GM12878 (cell line): ENCODE data around the gene IAPP.

Experiments used
- CBX5 ChIP-seq: sonication (generic); IDR thresholded peaks from 2 replicates; pipeline ENCODE4 v1.6.1; 2016; ENCODE audit warnings: low read depth, moderate library complexity, mild to moderate bottlenecking, inconsistent platforms
- CTCF ChIP-seq, 3 experiments: IDR thresholded peaks in 2 of 3; conservative IDR thresholded peaks in 1 of 3; 2 replicates each; pipeline ENCODE4 v1.5.1; 2011; ENCODE audit warnings: low read depth in 3 of 3, low read length in 3 of 3, mild to moderate bottlenecking in 3 of 3, control low read depth in 2 of 3, moderate library complexity in 2 of 3, inconsistent platforms in 1 of 3, mixed read lengths in 1 of 3; ENCODE audit not compliant: control insufficient read depth in 2 of 3, insufficient read depth in 1 of 3; ENCODE audit errors: extremely low read depth in 1 of 3
- E4F1 ChIP-seq: fragments of 450-650 bp; IDR thresholded peaks from 2 replicates; pipeline ENCODE4 v1.6.1; 2018; ENCODE audit warnings: borderline replicate concordance, mild to moderate bottlenecking; ENCODE audit not compliant: partially characterized antibody
- EP300 ChIP-seq, 2 experiments: fragments of 150-350 bp in 1 of 2; IDR thresholded peaks; 2 replicates each; pipeline ENCODE4 v1.6.1; 2011 to 2012; ENCODE audit warnings: low read depth in 2 of 2, low read length in 2 of 2, borderline replicate concordance in 1 of 2, improper control_type of control experiment in 1 of 2, inconsistent platforms in 1 of 2; ENCODE audit not compliant: control insufficient read depth in 1 of 2
- GABPA ChIP-seq: IDR thresholded peaks from 2 replicates; pipeline ENCODE4 v1.6.1; 2014; ENCODE audit warnings: antibody characterized with exemption, low read depth, mild to moderate bottlenecking, inconsistent platforms
- HSF1 ChIP-seq: fragments of 150-350 bp; IDR thresholded peaks from 2 replicates; pipeline ENCODE4 v1.6.1; 2014; ENCODE audit warnings: mild to moderate bottlenecking, low read depth, low read length
- POLR2AphosphoS2 ChIP-seq: IDR thresholded peaks from 2 replicates; pipeline ENCODE4 v1.6.1; 2011; ENCODE audit warnings: low read depth, mild to moderate bottlenecking, low read length, improper control_type of control experiment, moderate library complexity
- POLR2AphosphoS5 ChIP-seq: IDR thresholded peaks from 2 replicates; pipeline ENCODE4 v1.6.1; 2011; ENCODE audit warnings: mild to moderate bottlenecking, low read length, inconsistent platforms
- SMARCA5 ChIP-seq: fragments of 450-650 bp; IDR thresholded peaks from 2 replicates; pipeline ENCODE4 v1.6.1; 2017; ENCODE audit warnings: mild to moderate bottlenecking
- SREBF2 ChIP-seq: IDR thresholded peaks from 2 replicates; pipeline ENCODE4 v1.6.1; 2012; ENCODE audit warnings: mild to moderate bottlenecking, low read length
- STAT1 ChIP-seq: fragments of 450-650 bp; conservative IDR thresholded peaks from 2 replicates; pipeline ENCODE4 v1.6.1; 2014; ENCODE audit warnings: antibody characterized with exemption, mild to moderate bottlenecking
- TCF12 ChIP-seq: IDR thresholded peaks from 2 replicates; pipeline ENCODE4 v1.6.1; 2011; ENCODE audit warnings: low read depth, mild to moderate bottlenecking, low read length
- USF2 ChIP-seq: IDR thresholded peaks from 2 replicates; pipeline ENCODE4 v1.6.1; 2011; ENCODE audit warnings: low read depth, low read length, improper control_type of control experiment, borderline replicate concordance
- ZNF217 ChIP-seq: fragments of 450-650 bp; IDR thresholded peaks from 2 replicates; pipeline ENCODE4 v1.6.1; 2017; ENCODE audit warnings: antibody characterized with exemption, mild to moderate bottlenecking

GRCh38 chr12:21413369-21414277 lies 40.9 kb downstream of the IAPP start:
- no peak for TF ChIP-seq GABPA
- no peak for TF ChIP-seq POLR2AphosphoS5
- TF ChIP-seq CTCF (IDR thresholded peaks at IDR 0.05 in 2 of 3, conservative IDR thresholded peaks at IDR 0.05 in 1 of 3; ENCODE audit: control insufficient read depth in 2 of 3, extremely low read depth in 1 of 3, insufficient read depth in 1 of 3, low read depth in 3 of 3, low read length in 3 of 3): no peak
- no peak for TF ChIP-seq TCF12
- TF ChIP-seq POLR2AphosphoS2: no peak
- no peak for TF ChIP-seq HSF1
- TF ChIP-seq SMARCA5: no peak
- no peak for TF ChIP-seq ZNF217
- no peak for TF ChIP-seq CBX5
- no peak for TF ChIP-seq E4F1
- TF ChIP-seq EP300 (IDR thresholded peaks at IDR 0.05; ENCODE audit: borderline replicate concordance in 1 of 2, control insufficient read depth in 1 of 2, low read depth in 2 of 2, low read length in 2 of 2): no peak
- no peak for TF ChIP-seq USF2
- TF ChIP-seq STAT1: no peak
- TF ChIP-seq SREBF2: no peak
